Measurements from ENCODE around the gene RAB3IP.

DNA sequence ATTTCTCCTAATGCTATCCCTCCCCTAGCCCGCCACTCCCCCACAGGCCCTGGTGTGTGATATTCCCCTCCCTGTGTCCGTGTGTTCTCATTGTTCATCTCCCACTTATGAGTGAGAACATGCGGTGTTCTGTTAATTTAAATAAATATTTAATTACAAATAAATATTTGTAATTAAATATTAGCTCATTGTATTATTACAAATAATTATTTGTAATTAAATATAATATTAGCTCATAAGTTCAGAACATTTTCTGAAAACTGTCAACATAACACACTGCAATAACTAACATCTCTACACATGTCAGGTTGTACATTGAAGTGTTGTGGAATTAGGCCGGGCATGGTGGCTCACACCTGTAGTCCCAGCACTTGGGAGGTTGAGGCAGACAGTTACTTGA is 5.4 kb downstream of the RAB3IP start:
- TF ChIP-seq, protein P1, sequence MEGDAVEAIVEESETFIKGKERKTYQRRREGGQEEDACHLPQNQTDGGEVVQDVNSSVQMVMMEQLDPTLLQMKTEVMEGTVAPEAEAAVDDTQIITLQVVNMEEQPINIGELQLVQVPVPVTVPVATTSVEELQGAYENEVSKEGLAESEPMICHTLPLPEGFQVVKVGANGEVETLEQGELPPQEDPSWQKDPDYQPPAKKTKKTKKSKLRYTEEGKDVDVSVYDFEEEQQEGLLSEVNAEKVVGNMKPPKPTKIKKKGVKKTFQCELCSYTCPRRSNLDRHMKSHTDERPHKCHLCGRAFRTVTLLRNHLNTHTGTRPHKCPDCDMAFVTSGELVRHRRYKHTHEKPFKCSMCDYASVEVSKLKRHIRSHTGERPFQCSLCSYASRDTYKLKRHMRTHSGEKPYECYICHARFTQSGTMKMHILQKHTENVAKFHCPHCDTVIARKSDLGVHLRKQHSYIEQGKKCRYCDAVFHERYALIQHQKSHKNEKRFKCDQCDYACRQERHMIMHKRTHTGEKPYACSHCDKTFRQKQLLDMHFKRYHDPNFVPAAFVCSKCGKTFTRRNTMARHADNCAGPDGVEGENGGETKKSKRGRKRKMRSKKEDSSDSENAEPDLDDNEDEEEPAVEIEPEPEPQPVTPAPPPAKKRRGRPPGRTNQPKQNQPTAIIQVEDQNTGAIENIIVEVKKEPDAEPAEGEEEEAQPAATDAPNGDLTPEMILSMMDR (IDR thresholded peaks at IDR 0.05; ENCODE audit: low read depth, low read length, poor library complexity, severe bottlenecking), result no peak
- no peak for TF ChIP-seq EZH2phosphoT487 (IDR thresholded peaks at IDR 0.05; ENCODE audit: borderline replicate concordance, low read length)
